DMS153 (cell line): Measurements from ENCODE around the gene CSF2RB.

Experiments used
- DNase-seq: peaks from one replicate; lab custom pipeline; 2025; lab: John Stamatoyannopoulos, UW

The CSF2RB gene

DNA sequence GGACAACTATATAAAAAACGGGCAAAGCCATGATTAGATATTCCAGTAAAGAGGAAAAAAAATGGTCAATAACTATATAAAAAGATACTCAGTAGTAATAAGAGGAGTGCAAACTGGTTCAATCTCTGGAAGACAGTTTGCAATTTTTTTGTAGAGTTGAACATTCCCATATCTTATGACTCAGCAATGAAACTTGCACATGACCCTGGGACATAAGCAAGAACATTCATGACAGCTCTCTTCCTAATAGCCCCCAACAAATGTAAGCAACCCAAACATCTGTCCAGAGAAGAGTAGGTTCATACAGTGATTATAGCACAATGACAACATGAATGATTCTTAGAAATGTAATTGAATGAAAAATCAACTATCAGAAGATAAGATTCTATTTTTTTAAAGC, 21.8 kb upstream of the CSF2RB start:
- no peak for DNase-seq

DNA sequence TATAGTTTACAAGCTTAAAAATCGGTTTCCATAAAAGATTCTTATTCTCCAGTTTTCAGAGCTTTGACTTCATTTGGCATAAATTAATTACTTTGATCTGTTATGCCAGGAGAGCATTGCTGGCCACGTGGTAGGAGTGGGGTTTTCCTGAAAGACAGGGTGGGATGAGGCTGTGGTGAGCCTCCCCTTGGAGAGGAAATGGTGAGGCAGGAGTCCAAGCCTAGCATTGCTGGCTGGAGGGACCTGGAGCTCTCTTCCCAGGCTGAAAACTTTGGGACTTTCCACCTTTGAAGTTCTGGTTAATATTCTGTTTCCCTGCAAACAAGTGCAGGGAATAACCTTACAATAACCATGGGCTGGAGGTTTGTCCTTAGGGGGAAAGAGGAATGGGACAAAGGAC, 21.1 kb upstream of the CSF2RB start:
- no peak for DNase-seq

DNA sequence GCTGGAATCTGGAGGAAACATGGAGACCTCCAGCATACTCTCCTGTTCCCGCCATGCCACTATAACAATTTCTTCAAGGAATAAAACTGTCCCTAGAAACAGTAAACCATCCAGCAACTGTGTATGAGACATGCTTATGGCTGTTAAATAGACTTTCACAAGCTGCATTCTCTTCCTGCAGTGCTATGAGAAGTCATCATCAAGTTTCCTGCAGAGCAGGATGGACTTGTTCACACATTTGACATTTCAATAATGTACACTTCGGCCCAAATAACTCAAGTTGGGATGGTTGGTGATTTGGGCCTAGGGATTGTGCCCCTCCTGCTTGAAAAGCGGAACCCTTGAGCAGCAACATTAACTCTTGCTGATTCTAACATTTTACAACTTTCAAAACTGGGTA, 20.2 kb upstream of the CSF2RB start:
- DNase-seq, result no peak

DNA sequence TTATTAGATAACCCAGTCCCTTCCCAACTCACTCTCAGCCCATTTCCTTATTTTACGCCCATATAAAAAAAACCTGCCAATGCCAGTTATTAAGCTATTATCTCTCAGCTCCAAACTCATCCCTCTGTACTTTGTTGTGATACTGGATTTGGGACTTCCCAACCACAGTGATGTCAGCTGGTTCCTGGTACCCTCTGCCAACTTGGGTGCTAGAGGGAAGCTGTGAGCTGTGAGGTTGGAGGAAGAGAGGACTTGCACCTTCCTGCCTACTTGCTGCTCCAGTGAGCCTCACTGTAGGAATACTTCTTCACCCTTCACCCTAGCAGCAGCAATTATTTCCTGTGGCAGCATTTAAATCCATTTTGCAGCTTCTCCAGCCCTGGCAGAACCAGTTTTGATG, 19.2 kb upstream of the CSF2RB start:
- DNase-seq, result no peak

DNA sequence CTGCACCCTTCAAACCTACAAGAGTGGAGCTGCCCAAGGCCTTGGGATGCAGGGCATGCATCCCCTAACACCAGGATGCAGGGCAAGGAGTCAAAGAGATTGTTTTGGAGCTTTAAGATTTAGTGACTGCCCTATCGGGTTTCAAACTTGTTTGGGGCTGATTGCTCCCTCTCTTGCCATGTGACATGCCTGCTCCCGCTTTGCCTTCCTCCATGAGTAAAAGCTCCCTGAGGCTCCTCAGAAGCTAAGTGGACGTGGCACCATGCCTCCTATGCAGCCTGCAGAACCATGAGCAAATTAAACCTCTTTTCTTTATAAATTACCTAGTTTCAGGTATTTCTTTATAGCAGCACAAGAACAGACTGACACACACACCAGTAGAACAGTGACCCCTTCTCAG, 15.8 kb upstream of the CSF2RB start:
- DNase-seq, result no peak

DNA sequence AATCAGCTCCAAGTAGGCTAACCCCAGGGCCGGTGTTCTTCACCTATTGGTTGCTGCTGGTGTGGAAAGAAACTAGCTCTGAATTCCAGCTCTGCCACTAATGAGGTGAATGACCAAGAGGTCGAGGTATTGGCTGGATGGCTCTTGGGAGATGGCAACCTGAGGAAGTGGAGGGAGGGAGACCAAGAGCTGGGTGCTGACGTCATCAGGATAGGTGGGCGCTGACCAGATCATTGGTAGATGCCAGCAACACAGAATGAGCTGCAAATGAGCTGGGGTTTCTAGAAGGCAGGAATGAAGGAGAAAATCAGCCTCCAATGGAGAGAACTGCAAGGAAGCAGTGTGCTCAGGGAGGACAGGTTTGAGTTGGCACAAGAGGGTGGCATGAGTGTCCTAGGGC, 14.7 kb upstream of the CSF2RB start:
- no peak for DNase-seq

DNA sequence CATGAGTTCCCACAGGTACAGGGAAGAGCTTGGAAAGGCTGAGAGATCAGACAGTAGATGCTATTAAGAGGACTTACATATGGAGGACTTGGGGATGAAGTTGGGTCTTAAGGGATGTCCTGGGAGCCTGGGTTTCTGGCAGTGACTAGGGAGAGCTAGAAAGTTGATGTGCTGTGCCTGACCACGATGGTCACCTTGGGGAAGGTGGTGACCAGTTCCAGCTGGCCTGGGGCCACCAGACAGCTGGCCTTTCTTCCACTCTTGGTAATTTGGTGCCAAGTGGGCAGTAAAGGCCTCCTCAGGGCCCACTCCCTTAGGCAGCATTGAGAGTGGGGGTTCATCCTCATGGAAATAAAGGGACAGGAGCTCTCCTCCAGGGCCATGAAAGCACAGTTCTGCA, 13.9 kb upstream of the CSF2RB start:
- DNase-seq, result no peak

DNA sequence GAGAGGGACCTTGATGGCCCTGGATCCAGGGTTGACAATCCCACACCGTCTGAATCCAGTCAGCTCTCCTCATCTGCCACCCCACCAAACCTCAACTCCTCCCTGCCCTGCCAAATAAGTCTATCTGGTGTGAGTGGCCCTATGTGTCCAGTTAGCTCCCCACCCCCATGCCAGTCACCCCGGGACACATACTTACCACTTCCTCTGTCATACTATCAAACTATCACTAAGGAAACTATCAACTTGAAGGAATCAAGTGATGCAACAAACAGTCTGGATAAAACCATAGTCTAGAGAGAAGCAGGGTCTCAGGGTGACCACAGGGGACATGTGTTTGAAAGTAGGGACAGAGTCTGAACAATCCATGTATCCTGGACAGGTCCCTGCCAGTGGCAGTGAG, 13.2 kb upstream of the CSF2RB start:
- no peak for DNase-seq

DNA sequence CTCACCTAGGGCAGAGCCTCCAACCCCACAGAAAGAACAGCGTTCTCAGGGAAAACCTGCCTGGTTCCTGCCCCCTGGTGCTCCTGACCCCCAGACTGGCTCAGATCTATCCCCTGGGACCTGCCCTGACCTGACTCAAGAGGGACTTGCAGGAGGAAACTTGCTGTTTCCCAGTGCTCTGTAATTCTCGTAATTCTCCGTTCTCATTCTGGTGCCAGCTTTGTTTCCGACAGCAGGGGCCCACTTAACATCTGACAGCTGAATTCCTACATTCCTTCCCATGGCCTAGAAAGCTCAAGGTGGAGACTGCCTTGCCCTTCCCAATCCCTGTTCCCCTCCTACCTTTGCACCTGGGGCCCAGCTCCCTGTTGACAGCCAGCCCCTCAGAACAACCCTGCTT, 12.5 kb upstream of the CSF2RB start:
- no peak for DNase-seq

DNA sequence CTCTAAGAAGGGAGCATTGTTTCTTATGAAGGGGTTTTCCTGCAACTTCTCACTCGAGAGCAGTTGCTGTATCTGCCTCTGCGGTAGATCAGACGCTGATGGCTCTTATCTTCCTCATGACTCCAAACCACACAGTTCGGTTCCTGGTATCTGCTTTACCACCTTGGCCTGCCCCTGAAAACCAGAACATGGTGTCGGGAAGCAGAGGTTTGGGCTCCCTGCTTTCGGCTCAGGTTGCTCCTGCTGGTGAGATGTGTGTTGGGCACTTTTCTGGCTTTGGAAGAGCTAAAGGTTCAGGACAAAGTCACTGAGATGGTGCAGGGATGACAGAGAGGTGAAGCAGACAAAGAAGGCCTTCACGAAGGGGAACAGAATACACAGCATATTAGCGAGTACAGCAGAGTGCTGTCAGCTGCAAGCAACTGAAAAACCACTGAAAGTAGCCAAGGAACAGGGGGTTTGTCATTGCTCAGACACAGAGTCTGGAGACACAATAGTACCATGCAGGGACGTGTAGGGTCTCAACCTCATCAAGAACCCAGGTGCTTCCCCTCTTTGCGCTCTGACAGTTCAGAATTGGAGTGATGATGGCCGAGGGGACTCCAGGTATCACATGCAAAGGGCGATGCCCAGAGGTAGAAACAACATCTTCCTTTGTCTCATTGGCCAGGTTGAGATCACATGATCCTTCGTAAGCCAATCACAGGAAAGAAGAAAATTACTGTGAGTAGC, 11.9 kb upstream of the CSF2RB start:
- DNase-seq, result no peak

DNA sequence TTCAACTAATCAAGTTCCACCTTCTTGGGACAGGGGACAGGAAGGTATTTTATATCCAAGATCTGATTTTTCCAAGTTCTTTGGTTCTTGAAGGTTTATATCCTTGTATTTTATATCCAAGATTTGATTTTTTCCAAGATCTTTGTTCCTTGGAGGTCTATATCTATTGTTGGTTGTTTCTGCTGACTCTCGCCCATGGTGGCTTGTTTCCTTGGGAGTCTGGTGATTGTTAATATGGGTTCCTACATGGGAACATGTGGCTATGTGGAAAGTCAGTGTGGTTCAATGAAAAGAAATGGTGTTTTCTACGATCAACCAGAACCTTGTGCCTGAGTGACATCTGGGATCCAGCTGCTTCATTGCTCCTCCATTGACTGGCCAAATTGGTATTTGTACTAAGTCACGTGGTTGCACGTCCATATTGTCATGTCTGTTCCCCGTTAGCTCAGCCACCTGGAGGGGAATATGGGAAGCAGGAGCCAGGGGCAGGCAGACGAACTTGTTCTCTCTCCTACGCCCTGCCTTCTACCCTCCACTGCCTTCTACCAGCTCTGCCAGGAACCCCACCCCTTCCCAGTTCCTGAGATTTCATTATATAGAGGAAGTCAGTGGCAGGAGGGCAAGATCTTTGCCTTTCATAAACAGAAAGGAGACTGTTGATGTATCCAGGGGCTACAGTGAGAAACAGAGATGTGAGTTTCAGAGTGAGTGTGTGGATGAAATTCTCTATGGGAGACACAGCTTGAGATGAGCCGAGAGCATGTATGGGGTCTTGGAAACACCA, 11.1 kb upstream of the CSF2RB start:
- DNase-seq, result no peak

DNA sequence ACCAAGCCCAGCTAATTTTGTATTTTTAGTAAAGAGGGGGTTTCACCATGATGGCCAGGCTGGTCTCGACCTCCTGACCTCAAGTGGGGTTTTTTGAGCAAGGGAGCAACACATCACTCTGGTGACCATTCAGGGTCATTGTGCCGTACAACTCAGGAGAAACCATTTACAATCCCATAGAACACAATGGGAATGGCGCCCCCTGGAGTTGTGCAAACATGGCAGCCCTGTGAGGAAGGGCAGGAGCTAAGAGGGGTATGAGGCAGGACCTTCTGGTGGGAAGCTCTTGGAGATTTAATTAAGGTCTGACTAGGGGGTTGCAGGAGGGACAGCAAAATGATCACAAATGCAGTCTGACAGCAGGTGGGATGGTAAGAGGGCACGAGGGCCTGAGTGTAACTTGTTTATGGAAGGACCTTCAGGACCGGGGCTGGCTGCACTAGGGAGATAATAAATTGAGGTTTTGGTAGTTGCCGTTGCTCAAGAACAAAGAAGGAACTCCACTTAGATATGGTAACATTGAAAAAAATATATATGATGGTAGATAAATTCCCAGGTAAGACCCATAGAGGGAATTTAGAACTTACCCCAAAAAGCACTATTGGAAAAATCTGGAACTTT, 9.1 kb upstream of the CSF2RB start:
- DNase-seq, result no peak

DNA sequence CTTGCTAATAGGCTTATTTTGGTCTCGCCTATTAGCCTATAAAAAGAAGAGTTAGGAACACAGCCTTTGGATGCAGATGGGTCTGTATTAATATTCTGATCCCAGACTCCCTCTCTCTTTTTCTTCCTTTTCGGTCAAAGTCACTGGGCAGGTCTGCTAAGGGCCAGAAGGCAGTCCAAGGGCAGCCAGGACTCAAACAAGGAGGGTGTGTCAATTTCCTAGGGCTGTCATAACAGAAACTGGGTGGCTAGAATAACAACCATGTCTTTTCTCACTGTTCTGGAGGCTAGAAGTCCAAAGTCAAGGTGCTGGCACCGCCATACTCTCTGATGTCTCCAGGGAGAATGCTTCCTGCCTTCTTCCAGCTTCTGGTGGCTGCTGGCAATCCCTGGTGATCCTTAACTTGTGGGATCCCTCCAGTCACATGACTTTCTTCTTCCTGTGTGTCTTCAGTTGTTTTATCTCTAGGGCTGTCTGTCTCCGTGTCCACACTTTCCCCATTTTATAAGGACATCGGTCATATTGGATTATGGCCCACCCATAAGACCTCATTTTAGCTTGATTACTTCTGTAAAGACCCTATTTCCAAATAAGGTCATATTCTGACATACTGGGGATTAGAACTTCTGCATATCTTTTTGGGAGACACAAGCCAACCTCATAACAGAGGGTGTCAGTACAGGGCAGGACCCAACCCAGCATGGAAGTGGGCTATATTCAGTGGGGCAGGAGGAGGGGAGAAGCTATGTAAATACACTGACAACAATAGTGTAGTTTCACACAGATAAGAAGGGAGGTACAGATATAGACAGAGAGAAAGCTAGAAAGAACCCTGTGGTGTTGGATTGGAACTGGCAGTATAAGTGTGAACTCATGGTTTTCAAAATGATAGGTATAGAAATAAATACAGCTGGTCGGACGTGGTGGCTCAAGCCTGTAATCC, 5.9 kb upstream of the CSF2RB start:
- no peak for DNase-seq

DNA sequence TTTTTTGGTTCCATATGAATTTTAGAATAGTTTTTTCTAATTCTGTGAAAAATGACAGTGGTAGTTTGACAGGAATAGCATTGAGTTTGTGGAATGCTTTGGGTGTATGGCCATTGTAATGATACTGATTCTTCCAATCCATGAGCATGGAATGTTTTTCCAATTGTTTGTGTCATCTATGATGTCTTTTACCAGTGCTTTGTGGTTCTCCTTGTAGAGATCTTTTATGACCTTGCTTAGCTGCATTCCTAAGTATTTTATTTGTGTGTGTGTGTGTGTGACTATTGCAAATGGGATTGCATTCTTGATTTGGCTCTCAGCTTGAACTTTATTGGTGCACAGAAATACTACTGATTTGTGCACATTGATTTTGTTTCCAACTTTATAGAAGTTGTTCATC, 3.0 kb upstream of the CSF2RB start:
- DNase-seq, result no peak

DNA sequence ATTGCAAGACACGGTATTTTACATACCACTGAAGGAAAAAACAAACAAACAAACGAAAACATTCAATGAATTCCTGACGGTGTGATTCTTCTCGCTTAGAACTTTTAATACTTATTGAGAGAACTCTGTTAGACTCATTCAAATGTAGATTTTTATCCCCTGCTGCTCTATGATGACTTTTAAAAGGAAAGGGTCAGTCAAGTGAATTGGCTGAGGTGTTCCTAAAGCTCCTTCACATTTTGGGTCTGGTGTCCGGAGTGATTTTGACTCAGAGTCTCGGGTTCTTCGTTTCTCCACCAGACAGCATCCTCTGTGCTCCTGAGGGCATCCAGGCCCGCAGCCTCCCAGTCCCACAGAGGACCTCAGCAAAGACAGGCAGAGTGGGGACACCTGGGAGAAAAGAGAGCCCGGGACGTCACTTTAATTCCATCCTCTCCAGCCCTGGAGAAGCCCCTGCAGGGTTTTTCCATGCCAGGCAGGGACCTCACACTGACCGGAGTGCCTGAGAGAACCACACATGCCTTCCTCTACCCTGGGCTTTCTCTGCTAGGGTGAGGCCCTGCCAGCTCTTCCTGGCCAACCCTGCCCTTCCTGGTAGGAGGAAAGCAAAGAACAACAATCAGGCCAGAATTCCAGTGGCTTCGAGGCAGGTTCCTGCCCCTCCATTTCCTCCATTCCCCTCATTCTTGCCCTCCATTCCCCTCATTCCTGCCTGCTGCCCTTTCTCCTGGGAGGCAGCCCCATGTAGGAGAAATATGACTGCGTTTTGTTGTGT, 1.4 kb upstream of the CSF2RB start:
- no peak for DNase-seq

DNA sequence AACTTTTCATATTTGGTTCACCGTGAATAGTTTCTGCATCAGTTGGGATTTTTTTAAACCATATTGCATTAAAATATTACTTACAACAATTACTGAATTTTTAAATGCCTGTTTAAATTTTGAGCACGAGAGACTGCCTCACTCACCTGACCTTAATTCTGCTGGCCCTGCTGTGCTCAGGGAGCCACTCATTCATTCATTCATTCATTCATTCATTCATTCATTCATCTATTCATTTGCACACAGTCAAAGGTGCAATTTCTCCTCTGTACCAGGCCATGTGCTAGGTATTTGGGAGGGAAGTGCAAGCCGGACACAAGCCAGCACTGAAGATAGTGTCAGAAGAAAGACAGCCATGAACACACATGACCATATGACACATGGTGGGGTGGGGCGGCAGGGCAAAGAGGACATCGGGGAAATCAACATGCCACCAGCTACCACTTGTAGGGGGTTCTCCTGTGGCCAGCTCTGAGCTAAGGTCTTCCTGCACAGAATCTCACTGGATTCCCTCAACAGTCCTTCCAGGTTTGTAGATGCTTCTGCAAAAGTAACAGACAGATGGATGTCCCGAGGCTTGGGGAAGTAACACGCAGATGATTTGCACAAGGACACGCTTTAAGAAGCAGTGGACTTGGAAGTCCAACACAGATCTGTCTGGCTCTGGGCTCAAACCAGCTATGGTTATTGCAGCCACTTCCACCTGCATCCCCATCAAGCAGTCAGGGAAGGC, 568 bp upstream of the CSF2RB start:
- DNase-seq, result no peak

DNA sequence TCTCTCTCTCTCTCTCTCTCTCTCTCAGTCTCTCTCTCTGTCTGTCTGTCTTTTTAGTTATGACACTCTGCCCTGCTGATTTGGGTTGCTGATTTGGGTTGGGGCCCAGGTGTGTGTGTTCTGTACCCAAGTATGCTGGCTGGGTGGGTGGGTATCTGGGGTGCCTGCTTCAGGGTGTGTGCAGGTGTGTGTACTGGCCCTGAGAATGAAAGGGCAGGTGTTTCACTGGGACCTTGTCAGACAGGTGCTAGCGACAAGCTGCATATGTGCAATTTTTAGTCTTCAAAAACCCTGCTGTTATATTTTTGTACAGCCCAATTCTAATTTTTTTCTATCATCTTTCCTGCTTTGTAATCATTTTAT, 943 bp downstream of the CSF2RB start:
- DNase-seq, result no peak

DNA sequence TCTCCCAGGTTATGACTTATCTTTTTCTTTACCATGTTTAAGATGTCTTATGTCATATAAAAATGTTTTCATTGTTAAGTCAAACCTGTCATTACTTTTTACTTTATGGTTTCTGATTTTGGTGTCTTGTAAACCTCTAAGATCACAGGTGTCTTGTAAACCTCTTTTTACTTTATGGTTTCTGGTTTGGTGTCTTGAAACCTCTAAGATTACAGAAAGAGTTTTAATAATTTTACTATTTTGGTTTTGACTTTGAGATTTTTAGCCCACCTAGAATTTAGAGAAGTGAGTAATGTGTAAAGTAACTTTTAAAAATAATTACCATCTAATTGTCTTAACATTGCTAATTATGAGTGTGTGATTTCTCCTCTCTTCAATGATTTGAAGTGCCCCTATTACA, 2.6 kb downstream of the CSF2RB start:
- no peak for DNase-seq

DNA sequence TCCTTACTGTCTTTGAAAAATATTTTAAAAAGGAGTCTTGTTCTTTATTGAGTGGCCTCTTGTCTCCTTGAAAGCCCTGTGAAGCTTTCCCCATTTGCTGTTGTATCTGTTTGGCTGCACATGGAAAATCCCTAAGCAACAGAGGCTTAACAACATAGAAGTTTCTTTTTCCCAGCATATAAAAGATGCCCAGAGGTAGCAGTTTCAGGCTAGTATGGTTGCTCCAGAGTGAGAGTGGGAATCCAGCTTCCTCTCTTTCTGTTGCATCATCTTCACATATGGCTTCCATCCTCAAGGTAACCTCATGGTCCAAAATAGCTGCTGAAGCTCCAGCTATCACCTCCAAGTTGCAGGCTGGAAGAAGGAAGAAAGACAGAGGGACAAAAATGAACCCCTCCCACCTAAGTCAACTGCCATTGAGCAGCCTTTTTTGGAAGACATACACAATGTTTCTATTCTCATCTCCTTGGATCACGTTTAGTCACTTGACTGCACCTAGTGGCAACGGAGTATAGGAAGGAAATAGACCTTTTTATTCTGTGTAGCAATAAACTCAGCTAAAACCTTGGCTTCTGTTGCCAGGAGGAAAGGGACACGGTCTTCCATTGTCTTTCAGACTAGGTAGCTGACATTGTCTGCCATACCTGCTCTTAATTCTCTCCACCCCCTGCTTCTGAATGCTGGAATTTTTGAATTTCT, 5.3 kb downstream of the CSF2RB start:
- no peak for DNase-seq
